AG04450 (cell line): ENCODE results near the gene ZSCAN20. TPM values are rescaled to one million over a fixed set of nuclear protein-coding genes. Genes with fewer than 3 reads are reported as not detected.

ENCODE experiments used
- CTCF ChIA-PET: fragments of 300-600, 350-600 bp; formaldehyde crosslinking; extraction: SDS; loops from one replicate; lab custom pipeline; 2022; ENCODE audit warnings: antibody characterized with exemption, inconsistent platforms; lab: Charles Lee
- POLR2A ChIA-PET: fragments of 350-600 bp; formaldehyde crosslinking; extraction: SDS; loops from one replicate; lab custom pipeline; 2021; ENCODE audit warnings: antibody characterized with exemption, inconsistent platforms; lab: Yijun Ruan, JAX
- DNase-seq: peaks from one replicate; pipeline ENCODE4 v3.0.0-alpha.2; 2011; ENCODE audit warnings: low read depth, low spot score
- H3K27ac ChIP-seq: one replicate; pipeline ENCODE4 v1.5.1; 2012; ENCODE audit warnings: low read depth, low read length, control low read depth
- H3K27me3 ChIP-seq: one replicate; pipeline ENCODE4 v1.6.0; 2012; ENCODE audit warnings: low read length; ENCODE audit not compliant: control insufficient read depth, insufficient read depth
- H3K4me3 ChIP-seq: 2 replicates; pipeline ENCODE4 v1.5.1; 2011; ENCODE audit warnings: mild to moderate bottlenecking, low read depth, low read length, control low read depth
- H3K9me3 ChIP-seq: 2 replicates; pipeline ENCODE4 v1.5.1; 2012; ENCODE audit warnings: low read length; ENCODE audit not compliant: control insufficient read depth, insufficient read depth
- CTCF ChIP-seq: IDR thresholded peaks from 2 replicates; pipeline ENCODE4 v1.5.1; 2011; ENCODE audit warnings: low read depth, low read length, control low read depth, inconsistent platforms
- polyA plus RNA-seq: library from polyadenylated mRNA; depleted of rRNA; stranded (reverse); fragments of >200 nt; gene quantifications from 2 replicates; pipeline ENCODE4 v1.2.3, GENCODE V29; 2011

The ZSCAN20 gene
- polyA plus RNA-seq, 1 experiment: 3.9 TPM

GRCh38 chr1:33512226-33513011 is 40.0 kb downstream of the ZSCAN20 start:
- DNase-seq: no peak
- Histone ChIP-seq H3K4me3 (no peak overlapping the region), H3K27me3 (no peaks in the 10 kb centered on the region), H3K9me3 (no peaks in the 10 kb centered on the region), H3K27ac (no peak overlapping the region)
- no peak for TF ChIP-seq CTCF
- CTCF ChIA-PET: no interaction called here
- POLR2A ChIA-PET: no interaction called here

GRCh38 chr1:33515112-33515511 is 42.7 kb downstream of the ZSCAN20 start:
- Histone ChIP-seq H3K9me3 (no peaks in the 10 kb centered on the region; the same call in 1 of the 2 replicates), H3K27ac (no peak overlapping the region), H3K27me3 (no peaks in the 10 kb centered on the region), H3K4me3 (no peak overlapping the region)
- DNase-seq: no peak
- ChIA-PET POLR2A (no interaction called here), CTCF (interaction anchor here (0.7 kb wide), 1 partner anchor 20 kb away, joined by 3 read pairs; no protein-coding TSS in a partner anchor)
- TF ChIP-seq CTCF: no peak

- POLR2A ChIA-PET: no interaction called here
- TF ChIP-seq CTCF: no peak
- Histone ChIP-seq H3K4me3 (no peak overlapping the region), H3K9me3 (no peaks in the 10 kb centered on the region; the same call in 1 of the 2 replicates), H3K27me3 (no peaks in the 10 kb centered on the region), H3K27ac (no peak overlapping the region)
- DNase-seq: no peak
- CTCF ChIA-PET: no interaction called here
Observed at GRCh38 chr1:33515607-33516006, 43.2 kb downstream of the ZSCAN20 start.

- Histone ChIP-seq H3K27me3 (no peaks in the 10 kb centered on the region), H3K9me3 (no peaks in the 10 kb centered on the region; the same call in 1 of the 2 replicates), H3K27ac (no peak overlapping the region), H3K4me3 (no peak overlapping the region)
- ChIA-PET POLR2A (no interaction called here), CTCF (no interaction called here)
- no peak for DNase-seq
- TF ChIP-seq CTCF: no peak
Observed at GRCh38 chr1:33516428-33516827, 44.0 kb downstream of the ZSCAN20 start.

GRCh38 chr1:33516891-33517567 is 44.6 kb downstream of the ZSCAN20 start:
- ChIA-PET CTCF (no interaction called here), POLR2A (no interaction called here)
- no peak for DNase-seq

More at GRCh38 chr1:33516891-33517567, 44.6 kb downstream of the ZSCAN20 start:
- no peaks in the 10 kb centered on the region for H3K27me3 ChIP-seq
- peak overlapping the region; percentile 73 for H3K27ac ChIP-seq
- H3K4me3 ChIP-seq: no peak overlapping the region
- no peak for TF ChIP-seq CTCF
- H3K9me3 ChIP-seq: no peaks in the 10 kb centered on the region; the same call in 1 of the 2 replicates
